ENCODE data around the gene BIN2.

The BIN2 gene

DNA sequence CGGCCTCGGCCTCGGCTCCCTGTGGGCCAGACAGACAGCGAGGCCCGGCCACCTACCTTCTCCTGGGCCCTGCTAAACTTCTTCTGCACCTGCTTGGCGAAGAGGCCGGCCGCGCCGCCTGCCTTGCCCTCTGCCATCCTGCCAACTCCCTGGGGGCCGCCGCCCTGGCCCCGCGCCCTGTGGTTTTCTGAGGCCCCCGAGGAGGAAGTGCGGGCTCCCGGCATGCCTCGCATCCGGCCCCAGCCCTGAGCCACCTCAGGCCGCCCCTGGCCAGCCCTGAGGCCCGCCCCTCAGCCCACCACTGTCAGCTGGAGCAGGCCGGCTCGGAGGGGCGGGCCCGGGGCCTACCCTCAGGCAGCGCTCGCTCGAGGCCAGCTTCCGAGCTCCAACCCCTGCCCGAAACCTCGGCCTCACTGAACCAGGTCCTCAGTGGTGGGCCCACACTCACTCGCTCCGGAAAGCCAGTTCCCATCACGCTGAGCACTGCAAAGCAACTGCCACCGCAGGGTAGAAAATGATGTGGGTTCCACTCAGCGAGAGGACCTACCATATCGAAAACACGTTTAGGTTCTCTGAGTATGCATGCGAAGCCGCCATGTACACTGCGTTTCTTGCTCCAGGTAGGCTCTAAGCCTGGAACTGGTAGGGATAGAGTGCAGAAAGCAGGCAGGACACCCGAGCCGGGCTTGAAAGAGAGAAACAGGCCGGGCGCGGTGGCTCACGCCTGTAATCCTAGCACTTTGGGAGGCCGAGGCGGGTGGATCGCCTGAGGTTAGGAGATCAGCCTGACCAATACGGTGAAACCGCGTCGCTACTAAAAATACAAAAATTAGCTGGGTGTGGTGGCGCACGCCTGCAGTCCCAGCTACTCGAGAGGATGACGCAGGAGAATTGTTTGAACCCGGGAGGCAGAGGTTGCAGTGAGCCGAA, at the start of gene BIN2:
TSS of gene BIN2 (minus strand) at position 209 of the 930 bp plus-strand sequence. CDS start at position 137, 72 bp downstream.
- peak; percentile 40 to 57 for DNase-seq (ENCODE audit: low read depth in 2 of 2)

DNA sequence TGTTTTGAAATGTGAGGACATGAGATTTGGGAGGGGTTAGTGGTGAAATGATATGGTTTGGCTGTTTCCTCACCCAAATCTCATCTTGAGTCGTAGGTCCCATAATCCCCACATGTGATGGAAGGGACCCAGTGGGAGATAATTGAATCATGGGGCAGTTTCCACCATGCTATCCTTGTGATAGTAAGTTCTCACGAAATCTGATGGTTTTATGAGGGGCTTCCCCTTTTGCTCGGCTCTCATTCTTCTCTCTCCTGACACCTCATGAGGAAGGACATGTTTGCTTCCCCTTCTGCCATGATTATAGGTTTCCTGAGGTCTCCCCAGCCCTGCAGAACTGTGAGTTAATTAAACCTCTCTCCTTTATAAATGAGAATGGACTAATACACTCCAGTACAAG, 49.2 kb upstream of the BIN2 start:
- DNase-seq (ENCODE audit: low read depth in 2 of 2), result no peak

- no peak for DNase-seq (ENCODE audit: low read depth in 2 of 2)
These were observed 48.0 kb upstream of the BIN2 start for GRCh38 chr12:51372021-51372420.

DNA sequence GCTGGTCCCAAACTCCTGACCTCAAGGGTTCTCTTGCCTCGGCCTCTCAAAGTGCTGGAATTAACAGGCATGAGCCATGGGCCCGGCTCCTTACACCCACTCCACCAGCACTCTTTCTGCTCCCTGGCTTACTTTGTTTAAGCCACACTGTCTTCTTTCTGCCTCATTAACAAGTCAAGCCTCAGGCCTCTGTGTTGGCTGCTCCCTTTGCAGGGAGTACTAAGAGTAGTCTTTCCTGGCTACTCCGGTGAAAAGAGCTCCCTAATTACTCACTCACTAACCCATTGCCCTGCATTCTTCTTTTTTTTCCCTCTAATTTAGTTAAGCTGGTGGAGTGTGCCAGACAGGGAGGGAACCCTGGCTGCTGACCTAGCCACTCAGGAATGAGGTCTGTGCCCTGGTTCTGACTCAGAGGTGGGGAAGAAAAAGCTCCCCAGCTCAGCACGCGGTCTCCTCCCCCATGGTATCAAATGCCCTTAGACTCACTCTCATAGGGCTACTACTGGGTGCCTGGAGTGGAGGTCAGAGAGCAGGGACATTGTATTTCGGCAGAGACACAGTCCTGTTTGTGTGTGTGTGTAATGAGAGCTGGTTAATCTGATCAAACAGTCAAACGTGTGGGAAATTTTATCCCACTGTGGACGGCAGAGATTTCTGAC, 47.5 kb upstream of the BIN2 start:
- no peak for DNase-seq (ENCODE audit: low read depth in 2 of 2)

GRCh38 chr12:51370667-51371066, 46.7 kb upstream of the BIN2 start:
- DNase-seq (ENCODE audit: low read depth in 2 of 2), result no peak

DNA sequence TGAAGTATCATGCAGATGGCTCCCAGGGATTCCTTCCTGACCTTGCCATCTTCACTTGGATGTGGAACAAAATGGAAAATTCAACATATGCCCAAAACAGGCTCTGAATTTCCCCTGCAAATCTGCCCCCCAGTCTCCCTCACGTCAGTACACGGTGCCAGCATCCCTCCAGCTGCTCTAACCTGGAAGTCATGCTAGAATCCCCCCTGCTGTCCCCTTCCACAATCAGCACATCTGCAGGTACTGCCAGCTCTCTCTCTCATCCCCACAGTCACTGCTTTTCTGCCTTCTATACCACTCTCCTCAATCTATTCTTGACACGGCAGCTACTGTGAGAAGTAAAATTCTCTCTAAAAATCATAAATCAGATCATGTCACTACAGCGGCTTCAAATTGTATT, 45.6 kb upstream of the BIN2 start:
- DNase-seq (ENCODE audit: low read depth in 2 of 2), result no peak

GRCh38 chr12:51368640-51369517, 44.9 kb upstream of the BIN2 start:
- DNase-seq (ENCODE audit: low read depth in 2 of 2), result peak; percentile 57 to 69

DNA sequence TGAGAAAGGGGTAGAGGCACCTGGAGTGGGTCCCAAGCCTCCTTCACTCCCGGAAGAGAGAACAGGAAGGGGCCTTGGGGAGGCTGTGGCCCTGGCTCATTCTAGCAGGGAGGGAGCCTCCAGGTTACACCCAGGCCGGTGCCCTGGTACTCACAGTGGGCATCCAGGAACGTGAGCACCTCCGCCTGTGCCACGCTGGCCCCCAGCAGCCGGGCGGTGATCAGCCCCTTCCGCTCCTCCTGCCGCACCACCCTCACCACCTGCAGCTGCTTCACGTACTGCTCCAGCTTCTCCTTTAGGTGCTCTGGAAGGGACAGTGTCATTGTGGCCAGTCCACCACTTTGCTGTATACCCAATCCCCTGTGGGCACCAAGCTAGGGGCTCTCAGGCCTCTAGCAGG, 41.3 kb upstream of the BIN2 start:
- DNase-seq (ENCODE audit: low read depth in 2 of 2), result no peak

GRCh38 chr12:51364001-51364400, 40.0 kb upstream of the BIN2 start:
- no peak for DNase-seq (ENCODE audit: low read depth in 2 of 2)

DNA sequence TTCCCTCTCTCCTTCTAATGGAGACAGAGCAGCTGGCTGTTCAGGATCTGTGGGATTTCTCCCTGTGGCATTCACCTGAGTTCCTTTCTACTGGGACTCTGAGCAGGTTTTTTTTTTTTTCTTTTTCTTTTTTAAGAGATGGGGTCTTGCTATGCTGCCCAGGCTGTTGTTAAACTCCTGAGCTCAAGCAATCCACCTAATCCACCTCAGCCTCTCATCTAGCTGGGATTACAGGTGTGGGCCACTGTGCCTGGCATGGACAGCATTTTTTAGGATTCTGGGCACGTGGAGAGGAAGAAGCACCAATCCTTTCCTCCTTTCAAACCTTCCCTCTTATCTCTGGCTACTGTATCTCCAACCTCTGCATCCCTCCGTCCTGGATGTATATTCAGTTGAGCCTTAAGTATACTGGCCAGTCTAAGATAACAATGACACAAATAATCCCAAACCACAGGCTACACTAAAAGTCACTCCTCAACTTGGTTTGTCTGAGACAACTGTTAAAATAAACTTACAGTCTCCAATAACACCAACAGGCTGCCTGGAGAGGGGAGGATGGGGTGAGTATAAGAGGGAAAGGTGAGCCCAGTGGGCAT, 38.9 kb upstream of the BIN2 start:
- no peak for DNase-seq (ENCODE audit: low read depth in 2 of 2)

GRCh38 chr12:51362307-51362706, 38.3 kb upstream of the BIN2 start:
- DNase-seq (ENCODE audit: low read depth in 2 of 2), result no peak

- DNase-seq (ENCODE audit: low read depth in 2 of 2), result no peak
These were observed 37.4 kb upstream of the BIN2 start for GRCh38 chr12:51361161-51362016.

DNA sequence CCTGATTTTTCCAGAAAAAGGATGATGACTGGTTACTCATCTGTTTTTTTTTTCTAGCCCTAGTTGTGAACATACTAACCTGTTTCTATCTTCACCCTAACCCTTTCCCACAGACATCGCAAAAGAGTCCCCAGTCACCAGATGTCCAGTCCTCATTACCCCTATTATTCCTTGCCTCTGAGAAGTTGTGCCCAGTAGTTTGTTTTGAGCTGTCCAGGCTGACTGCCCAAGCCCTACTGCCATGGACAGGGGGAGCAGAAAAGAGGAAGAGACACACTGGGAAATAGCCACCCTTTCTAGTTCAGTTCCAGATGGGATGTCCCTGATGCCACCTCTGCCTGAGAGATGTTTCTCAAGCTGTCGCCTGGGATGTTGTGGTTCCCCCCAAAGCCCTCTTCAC, 36.3 kb upstream of the BIN2 start:
- no peak for DNase-seq (ENCODE audit: low read depth in 2 of 2)

DNA sequence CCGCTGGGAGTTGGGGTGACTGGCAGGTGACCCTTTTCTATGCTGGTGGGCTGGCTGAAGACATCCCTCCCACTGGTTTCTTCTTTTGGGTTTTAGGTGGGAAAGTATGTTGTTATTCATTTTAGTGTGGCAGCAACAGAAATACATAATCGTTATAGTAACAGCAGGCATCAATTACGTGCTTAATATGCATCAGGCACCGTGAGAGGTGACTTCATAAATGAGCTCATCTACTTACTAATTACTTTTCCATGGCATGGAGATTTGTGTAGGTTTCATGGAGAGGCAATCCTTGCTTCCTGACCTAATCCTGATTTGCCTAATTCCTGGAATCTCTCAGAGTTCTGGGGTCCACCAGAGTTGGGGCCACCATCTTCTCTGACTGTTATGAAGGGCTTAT, 35.9 kb upstream of the BIN2 start:
- DNase-seq (ENCODE audit: low read depth in 2 of 2), result no peak

- no peak for DNase-seq (ENCODE audit: low read depth in 2 of 2)
These were observed 34.5 kb upstream of the BIN2 start for GRCh38 chr12:51358496-51358895.

DNA sequence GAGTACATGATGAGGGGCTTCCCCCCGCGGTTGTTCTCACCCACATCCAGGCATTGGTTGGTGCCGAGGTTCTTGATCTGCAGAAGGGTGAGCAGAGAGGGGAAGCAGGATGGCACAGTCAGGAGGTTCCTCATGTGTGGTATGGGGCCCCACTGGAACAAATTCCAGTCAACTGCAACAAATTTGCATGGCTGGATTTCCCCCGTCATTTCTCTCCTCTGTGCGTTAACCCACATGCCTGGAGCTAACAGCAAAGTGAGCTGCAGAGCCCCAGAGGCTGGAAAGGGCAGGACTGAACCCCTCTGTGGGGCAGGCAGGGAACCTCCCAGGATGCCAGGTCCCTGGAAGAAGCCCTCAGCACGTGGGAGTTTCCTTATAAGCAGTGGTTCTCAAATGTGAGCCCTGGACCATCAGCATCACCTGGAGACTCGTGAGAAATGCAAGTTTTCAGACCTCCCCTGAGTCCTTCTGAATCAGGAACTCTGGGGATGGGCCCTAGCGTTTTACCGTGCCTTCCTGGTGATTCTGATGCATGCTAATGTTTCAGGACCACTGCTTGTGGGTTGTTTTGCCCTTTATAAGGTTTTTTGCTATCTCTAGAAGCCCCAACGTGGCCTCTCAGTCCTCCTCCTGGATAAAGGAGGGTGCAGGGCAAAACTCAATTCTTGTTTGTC, 33.5 kb upstream of the BIN2 start:
- no peak for DNase-seq (ENCODE audit: low read depth in 2 of 2)

DNA sequence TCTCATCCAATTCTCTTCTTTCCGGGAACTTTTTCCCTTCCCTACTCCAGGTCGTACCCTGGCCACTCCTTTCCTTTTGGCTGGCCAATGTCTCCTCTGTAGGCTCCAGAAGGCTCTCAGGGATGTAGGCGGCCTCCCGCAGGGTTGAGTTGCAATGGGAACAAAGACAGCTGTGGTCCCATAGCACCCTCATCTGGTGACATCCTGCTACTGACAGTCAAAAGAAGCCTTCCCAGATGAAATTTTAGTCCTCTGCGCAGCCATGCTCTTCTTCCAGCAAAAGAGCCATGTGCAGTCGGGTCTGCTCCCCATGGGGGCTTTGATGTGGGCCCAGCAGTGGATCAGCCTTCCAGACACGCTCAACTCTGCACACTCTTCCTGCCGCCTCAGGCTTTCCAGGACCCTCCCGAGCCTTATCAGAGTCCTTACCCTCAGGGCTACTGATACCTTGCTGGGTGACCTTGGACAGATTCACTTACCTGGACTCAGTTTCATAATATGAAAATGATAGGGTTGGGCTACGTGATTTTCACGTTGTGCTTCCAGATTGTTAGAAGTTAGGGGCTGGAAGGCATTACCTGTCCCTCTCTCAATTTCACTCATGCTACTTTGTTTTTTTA, 28.0 kb upstream of the BIN2 start:
- no peak for DNase-seq (ENCODE audit: low read depth in 2 of 2)

GRCh38 chr12:51349026-51349425, 25.1 kb upstream of the BIN2 start:
- no peak for DNase-seq (ENCODE audit: low read depth in 2 of 2)

- DNase-seq (ENCODE audit: low read depth in 2 of 2), result no peak
These were observed 24.1 kb upstream of the BIN2 start for GRCh38 chr12:51348116-51348515.

GRCh38 chr12:51346581-51346980, 22.6 kb upstream of the BIN2 start, which contains the start of gene CELA1:
TSS of gene CELA1 (minus strand) at chr12:51346679. CDS start at chr12:51346638, 41 bp downstream.
- DNase-seq (ENCODE audit: low read depth in 2 of 2), result no peak

Data from stimulated activated CD4-positive, alpha-beta T cell treated with anti-CD3 and anti-CD28 coated beads, Interleukin-1b, Interleukin-23, amount 100 ng/mL, for 4 hours (primary cell).